Right lung (tissue), 5 donors: ENCODE results near the gene GJC2. TPM values are rescaled to one million over a fixed set of nuclear protein-coding genes. Genes with fewer than 3 reads are reported as not detected.

Source experiments
- DNase-seq, 2 donors: peaks; one replicate each; pipeline ENCODE4 v3.0.0-alpha.2; 2013
- polyA plus RNA-seq, 5 donors: library from polyadenylated mRNA; unstranded; fragments of 120-200 nt; gene quantifications; one replicate each; pipeline versions ENCODE4 v1.2.1 to v1.2.3, GENCODE V29; 2013; ENCODE audit warnings: inconsistent platforms in 1 of 5, low replicate concordance in 1 of 5; ENCODE audit not compliant: insufficient read length in 5 of 5, insufficient read depth in 1 of 5

The GJC2 gene
- polyA plus RNA-seq, 5 donors: 2.1 to 4.4 (median 2.6) TPM

DNA sequence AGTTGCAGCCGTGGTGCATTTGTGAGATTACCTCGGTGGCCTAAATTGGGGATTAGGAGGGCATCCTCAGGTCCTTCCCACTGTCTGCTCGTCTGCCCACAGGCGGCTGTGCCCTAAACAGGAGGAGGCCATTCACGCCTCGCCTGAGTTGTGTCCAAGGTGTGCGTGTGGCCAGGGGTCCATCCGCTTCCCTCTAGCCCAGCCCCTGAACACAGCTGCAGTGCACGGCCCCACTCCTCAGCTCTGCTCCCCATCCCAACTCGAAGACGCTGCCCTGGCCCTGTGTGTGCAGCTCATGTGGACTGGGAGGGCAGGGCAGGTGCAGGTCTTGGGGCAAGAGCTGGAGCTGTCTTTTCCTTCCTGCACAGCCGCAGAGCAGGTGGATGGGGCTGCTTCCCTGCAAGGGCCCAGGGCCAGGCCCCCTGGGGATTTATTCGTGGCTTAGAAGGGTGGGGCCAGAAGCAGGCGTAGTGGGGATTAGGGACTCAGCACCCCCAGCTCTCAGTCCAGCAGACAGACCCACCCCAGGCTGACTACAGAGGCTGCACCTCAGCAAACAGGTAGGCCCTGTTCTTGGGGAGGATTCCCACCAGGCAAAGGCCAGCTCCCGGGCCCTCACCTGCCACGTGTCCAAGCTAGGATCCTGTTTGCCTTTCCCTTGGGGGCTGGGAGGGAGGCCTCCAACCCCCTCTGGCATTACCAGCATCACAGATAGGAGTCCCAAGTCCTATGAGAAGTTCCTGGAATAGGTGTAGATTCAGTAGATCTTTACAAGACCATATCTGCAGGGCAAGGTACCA, 5.3 kb upstream of the GJC2 start:
- DNase-seq: no peak

DNA sequence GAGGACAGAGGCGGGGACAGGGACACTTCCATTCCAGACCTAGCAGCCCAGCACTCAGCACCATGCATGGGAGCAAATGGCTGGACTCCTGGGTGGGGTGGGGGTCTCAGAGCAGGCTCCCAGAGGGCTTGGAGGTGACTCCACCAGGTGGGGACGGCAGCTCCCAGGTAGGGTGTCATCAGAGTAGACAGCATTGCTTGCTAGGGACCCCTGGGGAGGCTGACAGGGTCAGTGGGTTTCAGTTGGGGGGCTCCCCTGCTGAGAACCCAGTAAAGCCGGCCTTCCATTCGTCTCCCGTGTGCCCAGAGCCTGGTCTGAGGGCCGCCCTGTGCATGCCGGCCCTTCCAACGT, 4.8 kb upstream of the GJC2 start:
- no peak for DNase-seq

DNA sequence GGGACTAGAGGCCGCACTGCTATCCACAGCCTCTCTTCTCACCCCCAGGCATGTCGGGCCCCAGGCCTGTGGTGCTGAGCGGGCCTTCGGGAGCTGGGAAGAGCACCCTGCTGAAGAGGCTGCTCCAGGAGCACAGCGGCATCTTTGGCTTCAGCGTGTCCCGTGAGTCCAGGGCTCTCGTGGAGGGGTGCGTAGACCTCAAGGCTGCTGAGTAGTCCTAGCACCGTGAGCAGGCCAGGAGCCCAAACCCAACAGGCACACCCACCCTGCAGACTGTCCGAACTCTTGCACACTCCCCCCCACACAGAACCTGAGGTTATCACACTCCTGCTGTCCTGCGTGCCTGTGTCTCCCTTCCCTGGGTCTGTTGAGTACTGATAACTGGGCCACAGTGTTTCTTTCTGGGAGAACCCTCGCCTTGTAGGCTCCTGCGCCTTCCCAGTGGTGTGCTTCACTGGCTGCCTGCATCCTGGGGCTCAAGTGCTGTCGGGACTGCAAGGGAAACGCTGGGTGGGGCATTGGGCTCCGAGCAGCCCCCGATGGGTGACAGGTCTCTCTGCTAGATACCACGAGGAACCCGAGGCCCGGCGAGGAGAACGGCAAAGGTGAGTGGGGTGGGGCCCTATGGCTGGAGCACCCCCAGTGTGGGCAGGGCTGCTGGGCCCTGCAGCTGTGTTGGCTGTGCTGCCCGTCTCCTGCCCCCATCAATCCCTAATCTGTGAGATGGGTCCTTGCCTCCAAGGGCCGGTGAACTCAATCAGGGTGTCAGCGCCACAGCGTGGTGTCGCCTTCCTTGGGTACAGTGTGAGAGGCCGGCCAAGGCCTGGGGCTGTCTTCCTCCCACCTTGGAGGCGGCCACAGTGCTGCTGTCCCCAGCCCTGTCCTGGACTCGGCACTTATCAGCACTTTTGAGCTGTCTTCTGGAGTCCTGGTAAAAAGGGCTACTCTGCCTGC, 4.0 kb upstream of the GJC2 start:
- no peak for DNase-seq

DNA sequence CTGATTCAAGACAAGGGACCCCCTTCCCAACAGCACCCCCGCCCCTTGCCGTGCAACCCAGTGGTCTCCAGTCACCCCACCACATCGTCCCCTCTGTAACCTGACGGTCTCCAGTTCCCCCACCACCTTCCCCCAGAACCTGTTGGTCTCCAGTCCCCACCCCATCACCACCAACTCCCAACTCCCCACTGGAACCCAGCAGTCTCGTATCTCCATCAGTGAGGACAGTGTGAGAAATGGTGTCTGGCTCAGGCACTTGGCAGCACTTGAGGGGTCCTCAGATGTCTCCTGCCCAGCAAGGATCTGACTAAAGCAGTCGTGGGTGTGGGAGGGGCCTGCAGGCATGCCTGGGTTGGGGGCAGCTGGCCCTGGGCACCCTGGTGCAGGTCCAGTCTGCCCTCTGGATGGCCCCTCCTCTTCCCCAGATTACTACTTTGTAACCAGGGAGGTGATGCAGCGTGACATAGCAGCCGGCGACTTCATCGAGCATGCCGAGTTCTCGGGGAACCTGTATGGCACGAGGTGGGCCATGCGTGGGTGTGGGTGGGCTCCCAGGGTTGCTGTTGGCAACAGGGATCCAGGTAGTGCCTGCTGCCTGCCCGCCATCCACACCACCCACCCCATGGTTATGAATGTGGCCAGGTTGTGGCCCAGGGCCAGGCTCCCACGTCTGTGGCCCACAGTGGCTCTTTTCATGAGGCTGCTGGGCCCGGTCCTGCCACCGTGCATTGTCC, 3.1 kb upstream of the GJC2 start:
- DNase-seq: no peak

DNA sequence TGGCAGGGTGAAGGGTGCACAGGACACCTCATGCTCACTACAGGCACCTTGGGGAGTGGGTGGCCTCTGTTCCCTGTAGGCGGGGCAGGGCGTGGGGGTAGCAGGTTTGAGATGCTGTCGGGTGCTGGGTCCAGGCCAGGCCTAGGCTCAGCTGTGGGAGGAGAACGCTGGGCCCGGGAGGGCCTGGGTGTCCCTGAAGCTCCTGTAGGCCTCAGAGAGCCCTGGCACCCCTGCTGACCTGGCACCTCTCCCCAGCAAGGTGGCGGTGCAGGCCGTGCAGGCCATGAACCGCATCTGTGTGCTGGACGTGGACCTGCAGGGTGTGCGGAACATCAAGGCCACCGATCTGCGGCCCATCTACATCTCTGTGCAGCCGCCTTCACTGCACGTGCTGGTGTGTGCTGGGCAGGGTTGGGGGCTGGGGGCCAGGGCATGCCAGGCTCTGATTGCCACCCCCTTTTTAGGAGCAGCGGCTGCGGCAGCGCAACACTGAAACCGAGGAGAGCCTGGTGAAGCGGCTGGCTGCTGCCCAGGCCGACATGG, 2.5 kb upstream of the GJC2 start:
- no peak for DNase-seq

DNA sequence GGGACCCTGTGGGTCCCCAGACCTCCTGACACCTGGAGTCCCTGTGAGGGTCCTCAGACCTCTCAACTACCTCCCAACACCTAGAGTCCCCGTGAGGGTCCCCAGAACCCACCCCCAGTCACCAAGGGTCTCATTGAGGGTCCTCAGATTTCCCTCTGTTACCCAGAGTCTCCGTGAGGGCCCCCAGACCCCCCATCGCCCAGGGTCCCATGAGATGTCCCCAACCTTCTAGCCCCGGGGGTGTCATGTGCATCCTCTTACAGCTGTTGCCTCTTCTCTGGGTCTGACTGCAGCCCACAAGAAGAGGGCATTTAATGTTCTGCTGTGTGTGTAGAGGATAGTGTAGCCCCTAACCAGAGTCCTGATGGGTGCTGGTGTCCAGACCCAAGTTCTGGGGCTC, 2.0 kb upstream of the GJC2 start:
- no peak for DNase-seq

DNA sequence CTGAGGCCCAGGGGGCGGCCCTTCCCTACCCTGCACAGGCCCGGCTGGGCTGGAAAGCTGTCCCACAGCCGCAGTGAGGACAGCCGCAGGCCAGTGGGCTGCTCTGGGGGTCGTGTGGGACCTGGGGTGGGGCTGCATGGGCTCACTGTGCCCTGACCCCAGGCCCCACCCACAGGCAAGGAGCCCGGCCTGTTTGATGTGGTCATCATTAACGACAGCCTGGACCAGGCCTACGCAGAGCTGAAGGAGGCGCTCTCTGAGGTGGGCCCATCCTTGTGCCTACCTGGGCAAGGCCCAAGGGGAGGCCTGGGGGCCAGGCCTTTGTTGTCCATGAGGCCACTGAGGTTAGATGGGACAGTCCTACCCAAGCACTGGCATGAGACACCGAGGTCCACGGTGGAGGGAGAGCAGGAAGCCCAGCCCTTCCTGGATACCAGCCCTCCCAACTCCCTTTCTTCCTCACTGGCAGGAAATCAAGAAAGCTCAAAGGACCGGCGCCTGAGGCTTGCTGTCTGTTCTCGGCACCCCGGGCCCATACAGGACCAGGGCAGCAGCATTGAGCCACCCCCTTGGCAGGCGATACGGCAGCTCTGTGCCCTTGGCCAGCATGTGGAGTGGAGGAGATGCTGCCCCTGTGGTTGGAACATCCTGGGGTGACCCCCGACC, 1.4 kb upstream of the GJC2 start:
- DNase-seq: no peak

DNA sequence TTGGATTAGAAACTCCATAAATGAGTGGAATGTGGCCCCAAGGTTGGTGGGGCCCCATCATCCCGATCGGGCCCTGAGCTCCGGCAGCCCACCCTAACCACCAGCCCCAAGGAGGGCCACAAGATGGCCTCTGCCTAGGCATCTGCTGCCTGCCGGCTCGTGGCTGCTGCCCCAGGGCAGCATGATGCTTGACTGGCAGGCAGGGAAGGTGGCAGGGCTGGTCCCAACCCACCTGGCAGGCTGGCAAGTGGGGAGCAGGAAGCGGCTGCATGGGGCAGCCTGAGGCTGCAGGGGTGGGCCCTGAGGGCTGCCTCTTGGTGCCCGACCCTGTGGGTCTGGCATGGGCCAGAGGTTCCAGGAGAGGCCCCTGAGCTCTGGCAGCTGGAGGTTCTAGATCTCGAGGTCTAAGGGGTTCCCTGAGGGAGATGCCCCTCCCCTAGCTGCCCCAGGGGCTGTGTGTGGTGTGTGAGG, 760 bp upstream of the GJC2 start:
- DNase-seq: no peak

DNA sequence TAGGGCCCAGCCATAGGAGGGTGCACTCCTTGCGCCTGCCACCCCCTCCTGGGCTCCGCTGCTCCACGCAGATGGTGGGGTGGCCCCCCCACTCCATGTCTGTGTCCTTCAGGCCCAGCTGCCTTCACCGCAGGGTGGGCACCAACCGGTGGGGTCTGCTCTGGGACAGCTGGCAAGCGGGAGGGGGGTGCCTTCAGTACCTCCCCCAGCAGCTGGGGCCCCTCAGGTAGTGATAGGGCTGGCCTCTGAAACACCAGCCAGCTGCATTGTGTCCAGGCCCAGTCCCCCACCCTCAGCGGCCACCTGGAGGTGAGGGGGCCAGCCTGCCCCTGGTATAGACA, 360 bp downstream of the GJC2 start:
- no peak for DNase-seq

DNA sequence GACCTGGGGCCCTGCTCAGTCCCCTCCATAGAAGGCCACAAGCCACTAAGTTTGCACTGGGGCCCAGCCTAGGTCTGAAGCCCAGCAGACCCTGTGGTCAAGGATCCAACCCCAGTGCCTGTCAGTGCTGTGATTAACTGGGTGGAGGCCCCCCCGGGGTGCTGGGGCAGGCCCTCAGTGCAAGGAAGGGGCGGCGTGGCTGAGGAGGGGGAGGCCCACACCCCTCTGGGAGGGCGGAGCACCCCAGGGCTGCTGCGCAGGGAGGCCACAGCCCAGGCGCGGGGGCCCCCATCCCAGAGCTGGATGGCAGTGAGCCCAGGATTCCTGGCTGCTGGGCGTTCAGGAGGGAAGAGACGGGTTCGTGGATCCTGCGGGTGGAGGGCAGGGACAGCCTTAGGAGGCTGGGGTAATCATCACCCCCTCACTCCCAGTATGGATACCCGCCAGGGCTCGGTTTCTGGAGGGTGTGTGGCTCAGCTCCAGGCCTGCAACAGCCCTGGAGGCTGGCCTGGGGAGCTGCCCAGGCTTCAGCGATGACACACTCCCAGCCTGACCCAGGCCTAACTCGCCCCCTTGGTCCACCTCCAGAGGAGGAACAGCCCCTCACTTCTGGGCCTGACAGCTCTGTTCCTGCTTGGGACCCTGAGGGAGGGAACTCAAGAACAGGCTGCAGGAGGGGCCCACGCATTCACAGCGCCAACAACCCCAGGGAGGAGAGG, 890 bp downstream of the GJC2 start:
- DNase-seq: peak; percentile 86 to 87

DNA sequence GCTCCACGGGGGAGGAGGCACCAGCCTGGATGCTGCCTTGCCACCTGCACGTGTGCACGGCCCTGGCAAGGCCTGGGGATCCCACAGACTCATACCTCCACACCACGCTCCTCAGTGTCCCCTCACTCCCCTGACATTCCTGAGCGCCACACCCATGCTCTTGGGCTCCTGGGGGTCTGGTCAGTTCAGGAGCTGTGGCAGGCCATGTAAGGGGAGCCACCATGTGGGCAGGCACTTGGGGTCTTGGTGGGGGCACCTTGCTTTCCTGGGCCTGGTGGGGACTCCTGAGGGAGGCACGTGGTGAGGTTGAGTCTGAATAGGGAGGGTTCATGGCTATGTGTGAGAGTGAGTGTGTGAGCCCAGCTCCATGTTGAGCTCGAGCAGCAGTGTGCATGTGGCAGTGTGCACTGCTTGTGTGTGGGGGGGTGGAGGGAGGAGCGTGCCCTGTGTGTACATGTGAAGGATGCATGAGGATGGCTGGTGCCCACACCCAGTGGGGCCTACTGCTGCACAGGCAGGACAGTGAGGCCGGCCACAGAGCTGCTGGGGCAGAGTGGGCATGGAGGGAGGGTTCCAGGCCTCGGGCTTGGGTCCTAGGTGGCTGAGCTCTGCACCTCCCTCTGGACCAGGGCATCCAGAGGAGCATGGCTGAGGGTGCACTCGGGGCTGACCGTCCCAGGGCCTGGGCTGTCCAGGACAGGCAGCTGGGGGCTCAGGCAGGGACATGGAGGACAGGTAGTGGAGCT, 1.6 kb downstream of the GJC2 start:
- DNase-seq: no peak

DNA sequence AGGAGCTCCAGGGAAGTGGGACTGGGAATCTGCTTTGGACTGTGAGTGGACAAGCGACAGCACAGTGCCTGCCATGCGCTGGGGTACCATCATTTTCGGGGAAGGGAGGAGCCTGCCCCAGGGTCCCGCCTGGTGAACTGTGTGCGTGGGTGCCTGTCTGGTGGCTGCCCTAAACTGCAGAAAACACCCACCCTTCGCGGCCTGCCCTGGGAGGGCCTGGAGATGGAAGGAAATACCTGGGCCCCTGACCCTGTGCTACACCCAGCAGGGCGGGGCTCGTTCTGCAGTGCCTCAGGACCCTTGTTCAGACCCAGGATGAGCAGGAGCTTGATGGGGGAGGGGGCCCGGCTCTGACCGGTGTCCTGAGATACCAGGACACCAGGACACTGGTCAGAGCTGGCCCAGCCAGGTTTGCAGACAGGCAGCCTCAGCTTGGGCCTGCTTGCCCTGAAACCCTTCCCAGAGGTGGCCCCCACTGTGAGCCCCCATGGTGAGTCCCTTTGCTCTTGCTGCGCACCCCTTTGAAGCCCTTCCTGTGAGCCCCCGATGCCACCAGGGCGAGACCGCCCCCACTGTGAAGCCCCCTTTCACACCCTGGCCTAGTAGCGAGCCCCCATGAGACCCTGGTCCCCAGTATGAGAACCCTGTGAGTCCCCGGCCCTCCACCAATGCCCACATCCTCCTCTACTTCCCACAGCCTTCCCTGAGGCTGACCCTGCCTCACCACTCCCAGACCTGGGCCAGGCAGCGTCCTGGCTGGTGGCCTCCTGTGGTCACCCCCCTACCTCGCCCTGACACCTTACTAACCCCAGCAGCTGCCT, 2.6 kb downstream of the GJC2 start:
- no peak for DNase-seq

DNA sequence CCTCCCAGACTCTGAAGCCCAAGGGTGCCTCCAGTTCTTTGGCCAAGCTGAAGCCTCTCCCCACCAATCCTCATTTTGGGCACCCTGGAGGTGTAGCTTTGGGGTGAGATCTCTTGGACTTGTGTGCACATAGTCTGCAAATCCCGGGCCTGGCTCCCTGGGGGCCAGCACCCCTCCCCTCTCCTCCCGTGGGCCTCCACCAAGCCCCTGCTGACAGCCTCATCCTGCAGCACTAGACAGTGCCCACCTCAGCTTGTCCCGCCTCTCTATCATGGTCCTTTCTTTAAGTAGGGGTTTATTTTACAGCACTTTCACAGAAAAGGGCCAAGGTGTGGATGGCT, 3.2 kb downstream of the GJC2 start:
- no peak for DNase-seq

DNA sequence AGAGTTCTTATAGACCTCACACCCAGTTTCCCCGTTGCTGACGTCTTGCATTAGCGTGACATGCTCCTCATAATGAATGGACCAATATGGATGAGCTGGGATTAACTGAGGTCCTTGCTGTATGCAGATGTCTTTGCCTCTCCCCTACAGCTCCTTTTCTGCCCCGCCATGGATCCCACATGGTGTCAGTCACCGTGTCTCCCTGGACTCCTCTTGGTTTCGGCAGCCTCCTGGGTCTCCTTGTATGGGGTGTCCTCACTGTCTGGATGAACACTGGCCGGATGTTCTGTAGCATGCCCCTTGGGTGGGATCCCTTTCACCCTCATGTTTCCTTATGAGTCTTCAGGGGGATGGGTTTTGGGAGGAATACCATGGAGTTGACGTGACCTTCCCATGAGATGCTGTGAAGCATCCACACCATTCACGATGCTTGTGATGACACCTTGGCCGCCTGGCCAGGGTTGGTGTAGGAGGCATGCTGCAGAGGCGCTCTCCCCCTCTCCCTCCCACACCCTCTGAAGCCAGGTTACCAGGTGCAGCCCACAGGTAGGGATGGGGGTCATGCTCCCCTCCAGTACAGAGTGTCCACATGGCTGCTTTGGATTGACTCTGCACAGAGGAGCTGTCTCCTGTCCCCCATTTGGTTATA, 4.4 kb downstream of the GJC2 start:
- no peak for DNase-seq

DNA sequence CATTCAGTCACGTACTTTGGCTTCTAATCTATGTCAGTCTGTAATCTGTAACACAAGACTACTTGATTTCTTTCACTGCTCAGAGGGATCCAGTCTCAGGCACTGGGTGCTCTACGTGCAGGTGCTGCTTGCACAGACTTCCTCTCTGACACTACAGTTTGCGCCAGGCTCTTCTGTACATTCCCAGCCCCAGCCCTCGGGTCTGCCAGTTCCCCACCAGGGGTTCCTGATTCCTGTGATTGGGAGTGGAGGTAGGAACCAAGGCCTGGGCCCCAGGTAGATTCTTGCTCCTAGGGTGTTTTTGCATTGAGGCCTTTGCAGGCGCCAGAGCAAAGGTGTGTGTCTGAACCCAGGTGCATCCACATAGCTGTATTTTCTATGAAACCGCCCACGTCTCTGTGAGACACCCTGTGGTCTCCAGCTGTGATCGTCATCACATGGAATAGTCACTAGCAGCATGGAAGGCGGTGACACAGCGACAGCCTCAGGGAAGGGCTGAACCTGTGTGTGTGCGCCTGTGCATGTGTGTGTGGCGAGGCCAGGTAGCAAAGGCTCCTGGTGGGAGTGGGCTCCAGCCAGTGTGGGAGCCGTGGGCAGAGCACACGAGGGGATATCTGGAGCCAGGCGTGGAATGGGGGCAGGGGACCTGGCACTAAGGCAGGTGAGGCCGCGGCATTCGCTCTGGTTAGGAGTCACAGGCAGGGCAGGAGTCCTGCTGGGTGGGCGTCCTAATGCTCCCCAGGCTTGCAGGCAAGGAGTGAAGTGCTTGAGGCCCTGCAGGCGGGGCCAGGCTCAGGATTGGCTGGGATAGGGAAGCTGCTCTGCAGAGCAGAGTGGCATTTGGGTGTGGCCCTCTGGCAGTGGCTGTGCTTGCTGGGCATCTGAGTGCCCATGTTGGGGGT, 5.2 kb downstream of the GJC2 start:
- no peak for DNase-seq

DNA sequence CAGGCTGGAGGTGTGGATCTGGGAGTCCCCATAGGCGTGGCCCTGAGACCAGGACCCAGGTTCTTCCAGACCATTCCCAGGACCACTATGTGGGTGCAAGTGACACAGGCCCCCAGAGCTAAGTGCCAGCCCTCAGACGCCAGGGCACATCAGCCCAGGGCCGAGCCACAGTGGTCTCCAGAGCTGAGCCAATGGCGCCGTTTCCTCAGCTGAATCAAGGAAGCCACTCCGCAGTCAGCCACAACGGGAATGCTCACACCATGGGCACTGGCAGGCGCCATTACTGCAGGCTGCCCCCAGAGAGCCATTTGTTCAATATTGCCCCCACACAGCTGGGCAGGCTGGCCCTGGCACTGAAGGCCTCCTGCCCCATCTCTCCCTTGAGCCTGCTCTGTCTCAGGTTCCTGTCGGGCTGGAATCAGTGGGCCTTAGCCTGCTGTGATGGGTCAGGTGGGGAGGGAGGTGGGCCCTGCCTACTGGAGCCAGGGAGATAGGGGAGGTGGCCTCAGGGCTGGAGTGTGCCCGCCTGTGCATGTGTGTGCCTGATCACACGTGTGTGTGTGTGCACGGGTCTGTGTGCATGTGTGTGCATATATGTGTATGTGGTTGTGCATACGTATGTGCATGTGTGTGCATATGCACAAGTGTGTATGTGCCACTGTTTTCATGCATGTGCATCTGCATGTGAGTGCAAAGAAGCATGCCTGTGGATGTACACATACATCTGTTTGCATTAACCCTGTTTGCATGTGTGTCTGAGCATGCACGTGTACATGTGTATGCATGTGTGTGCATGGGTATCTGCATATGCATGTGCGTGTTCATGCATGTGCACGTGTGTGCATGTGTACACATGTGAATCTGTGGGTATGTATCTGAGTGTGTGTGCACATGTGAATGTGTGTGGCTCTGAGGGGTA, 6.1 kb downstream of the GJC2 start:
- no peak for DNase-seq

DNA sequence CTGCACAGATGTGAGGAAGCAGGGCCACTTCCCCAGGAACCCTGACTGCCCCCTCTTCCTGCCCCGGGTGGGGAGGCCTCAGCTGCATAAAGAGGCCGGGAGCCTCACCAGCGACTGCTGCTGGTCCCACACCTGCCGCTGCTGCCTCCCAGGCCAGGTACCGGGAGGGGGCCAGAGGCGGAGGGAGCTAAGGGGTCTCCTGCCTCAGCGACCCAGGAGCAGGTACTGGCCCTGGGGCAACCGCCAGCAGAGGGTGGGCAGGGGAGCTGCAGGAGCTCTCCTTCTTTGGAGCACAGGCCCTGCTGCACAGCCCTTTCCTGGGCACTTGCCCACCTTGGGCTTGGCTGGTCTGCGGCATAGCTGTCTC, 6.8 kb downstream of the GJC2 start:
- no peak for DNase-seq
